ENCODE results near the gene CLIC3. TPM values are rescaled to one million over a fixed set of nuclear protein-coding genes. Genes with fewer than 3 reads are reported as not detected.
A peak's percentile ranks its signal among the peaks of the same experiment; 100 is the strongest.

CLIC3 gene
- polyA plus RNA-seq, 2 of the 4 experiments (the other 2 are of a cell fraction) = 0.61 to 6.4 TPM

DNA sequence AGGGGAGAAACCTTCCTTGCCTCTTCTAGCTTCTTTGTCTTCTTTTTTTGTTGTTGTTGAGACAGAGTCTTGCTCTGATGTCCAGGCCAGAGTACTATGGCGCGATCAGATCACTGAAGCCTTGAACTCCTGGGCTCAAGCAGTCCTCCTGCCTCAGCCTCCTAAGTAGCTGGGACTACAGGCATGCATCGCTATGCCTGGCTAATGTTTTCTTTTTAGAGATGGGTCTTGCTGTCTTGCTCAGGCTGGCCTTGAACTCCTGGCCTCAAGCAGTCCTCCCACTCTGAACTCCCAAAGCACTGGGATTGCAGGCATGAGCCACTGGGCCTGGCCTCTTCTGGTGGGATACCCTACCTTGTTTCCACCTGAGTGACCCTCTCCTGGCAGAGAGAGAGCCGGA, 7.5 kb downstream of the CLIC3 start:
- ChIA-PET CTCF (interaction anchor here (0.6 to 3.6 kb wide), 7 partner anchors 8 to 238 kb away, joined by 3 to 23 read pairs (median 3); partner anchors contain the start of gene ABCA2), POLR2A (no interaction called here)
- FAIRE-seq (no peak), ATAC-seq (no peak), DNase-seq (ENCODE audit: low read depth in 1 of 2, low spot score in 1 of 2) (no peak)
- H3K4me3 ChIP-seq = no peak overlapping the region
- peaks cover 3% of the 10 kb centered on the region; the same call in 1 of the 3 replicates for H3K9me3 ChIP-seq
- H3K4me1 ChIP-seq = peaks cover 25% of the 10 kb centered on the region; the same call in 2 of the 3 replicates
- WGBS (ENCODE audit: missing lambda C conversion rate) = 95% methylated on average over 4 of the region's 4 CpGs
- no peak overlapping the region for H3K4me2 ChIP-seq
- H3K27ac ChIP-seq = peak overlapping the region in 1 of 2 experiments; percentile 14; a peak in 1 of 6 replicates
- no peak for TF ChIP-seq FOSB (CRISPR knock-in tag; IDR thresholded peaks at IDR 0.05)
- no peak for TF ChIP-seq E2F6 (IDR thresholded peaks at IDR 0.05; ENCODE audit: borderline replicate concordance, low read depth)
- TF ChIP-seq ESRRA (IDR thresholded peaks at IDR 0.05; ENCODE audit: borderline replicate concordance, low read length) = no peak
- TF ChIP-seq RARB (CRISPR knock-in tag; IDR thresholded peaks at IDR 0.05) = no peak
- no peak for TF ChIP-seq CBX8 (IDR thresholded peaks at IDR 0.05)
- TF ChIP-seq NFE2L2 (conservative IDR thresholded peaks at IDR 0.05; ENCODE audit: low read length) = no peak
- no peak for TF ChIP-seq RFX5 (IDR thresholded peaks at IDR 0.05)
- TF ChIP-seq FOSL2 (IDR thresholded peaks at IDR 0.05) = no peak
- no peak for TF ChIP-seq FOSL2 (CRISPR knock-in tag; IDR thresholded peaks at IDR 0.05)
- no peak for TF ChIP-seq MAFK (IDR thresholded peaks at IDR 0.05; ENCODE audit: partially characterized antibody)
- TF ChIP-seq SREBF2 (IDR thresholded peaks at IDR 0.05) = no peak
- TF ChIP-seq FOXS1 (CRISPR knock-in tag; IDR thresholded peaks at IDR 0.05) = no peak
- no peak for TF ChIP-seq SMC3 (IDR thresholded peaks at IDR 0.05)
- TF ChIP-seq, protein P1, sequence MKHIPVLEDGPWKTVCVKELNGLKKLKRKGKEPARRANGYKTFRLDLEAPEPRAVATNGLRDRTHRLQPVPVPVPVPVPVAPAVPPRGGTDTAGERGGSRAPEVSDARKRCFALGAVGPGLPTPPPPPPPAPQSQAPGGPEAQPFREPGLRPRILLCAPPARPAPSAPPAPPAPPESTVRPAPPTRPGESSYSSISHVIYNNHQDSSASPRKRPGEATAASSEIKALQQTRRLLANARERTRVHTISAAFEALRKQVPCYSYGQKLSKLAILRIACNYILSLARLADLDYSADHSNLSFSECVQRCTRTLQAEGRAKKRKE (CRISPR knock-in tag; IDR thresholded peaks at IDR 0.05; ENCODE audit: low read depth) = no peak
- no peak for TF ChIP-seq POLR2A (IDR thresholded peaks at IDR 0.05; ENCODE audit: low read length)

GRCh38 chr9:136985853-136986252, 10.5 kb downstream of the CLIC3 start:
- POLR2A ChIA-PET = no interaction called here
- CTCF ChIA-PET = interaction anchor here (3.6 kb wide), 1 partner anchor 43 kb away, joined by 23 read pairs; the partner anchor contains the start of gene ABCA2
- Histone ChIP-seq H3K27ac (no peak overlapping the region), H3K9me3 (no peaks in the 10 kb centered on the region), H3K4me3 (no peak overlapping the region), H3K4me2 (no peak overlapping the region), H3K4me1 (peaks cover 10% of the 10 kb centered on the region; the same call in 1 of the 3 replicates)
- 93% methylated on average over 26 of the region's 33 CpGs for WGBS (ENCODE audit: missing lambda C conversion rate)
- TF ChIP-seq JUN (IDR thresholded peaks at IDR 0.05) (no peak), RAD21 (conservative IDR thresholded peaks at IDR 0.05 in 1 of 2, IDR thresholded peaks at IDR 0.05 in 1 of 2) (no peak), KDM5A (IDR thresholded peaks at IDR 0.05) (no peak), HDAC2 (IDR thresholded peaks at IDR 0.05) (no peak), CEBPB (IDR thresholded peaks at IDR 0.05) (no peak), FOSL2 (IDR thresholded peaks at IDR 0.05) (no peak), FOSL2 (CRISPR knock-in tag; IDR thresholded peaks at IDR 0.05) (no peak), POLR2A (IDR thresholded peaks at IDR 0.05; ENCODE audit: low read length) (no peak), NFE2L2 (conservative IDR thresholded peaks at IDR 0.05; ENCODE audit: low read length) (no peak), NR3C1 (IDR thresholded peaks at IDR 0.05) (no peak), MAFK (IDR thresholded peaks at IDR 0.05; ENCODE audit: partially characterized antibody) (no peak), NPAS2 (CRISPR knock-in tag; IDR thresholded peaks at IDR 0.05; ENCODE audit: borderline replicate concordance) (no peak), ZNF302 (CRISPR knock-in tag; IDR thresholded peaks at IDR 0.05) (no peak)
- TF ChIP-seq, protein P2, sequence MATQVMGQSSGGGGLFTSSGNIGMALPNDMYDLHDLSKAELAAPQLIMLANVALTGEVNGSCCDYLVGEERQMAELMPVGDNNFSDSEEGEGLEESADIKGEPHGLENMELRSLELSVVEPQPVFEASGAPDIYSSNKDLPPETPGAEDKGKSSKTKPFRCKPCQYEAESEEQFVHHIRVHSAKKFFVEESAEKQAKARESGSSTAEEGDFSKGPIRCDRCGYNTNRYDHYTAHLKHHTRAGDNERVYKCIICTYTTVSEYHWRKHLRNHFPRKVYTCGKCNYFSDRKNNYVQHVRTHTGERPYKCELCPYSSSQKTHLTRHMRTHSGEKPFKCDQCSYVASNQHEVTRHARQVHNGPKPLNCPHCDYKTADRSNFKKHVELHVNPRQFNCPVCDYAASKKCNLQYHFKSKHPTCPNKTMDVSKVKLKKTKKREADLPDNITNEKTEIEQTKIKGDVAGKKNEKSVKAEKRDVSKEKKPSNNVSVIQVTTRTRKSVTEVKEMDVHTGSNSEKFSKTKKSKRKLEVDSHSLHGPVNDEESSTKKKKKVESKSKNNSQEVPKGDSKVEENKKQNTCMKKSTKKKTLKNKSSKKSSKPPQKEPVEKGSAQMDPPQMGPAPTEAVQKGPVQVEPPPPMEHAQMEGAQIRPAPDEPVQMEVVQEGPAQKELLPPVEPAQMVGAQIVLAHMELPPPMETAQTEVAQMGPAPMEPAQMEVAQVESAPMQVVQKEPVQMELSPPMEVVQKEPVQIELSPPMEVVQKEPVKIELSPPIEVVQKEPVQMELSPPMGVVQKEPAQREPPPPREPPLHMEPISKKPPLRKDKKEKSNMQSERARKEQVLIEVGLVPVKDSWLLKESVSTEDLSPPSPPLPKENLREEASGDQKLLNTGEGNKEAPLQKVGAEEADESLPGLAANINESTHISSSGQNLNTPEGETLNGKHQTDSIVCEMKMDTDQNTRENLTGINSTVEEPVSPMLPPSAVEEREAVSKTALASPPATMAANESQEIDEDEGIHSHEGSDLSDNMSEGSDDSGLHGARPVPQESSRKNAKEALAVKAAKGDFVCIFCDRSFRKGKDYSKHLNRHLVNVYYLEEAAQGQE (IDR thresholded peaks at IDR 0.05) = no peak
- TF ChIP-seq, protein P3, sequence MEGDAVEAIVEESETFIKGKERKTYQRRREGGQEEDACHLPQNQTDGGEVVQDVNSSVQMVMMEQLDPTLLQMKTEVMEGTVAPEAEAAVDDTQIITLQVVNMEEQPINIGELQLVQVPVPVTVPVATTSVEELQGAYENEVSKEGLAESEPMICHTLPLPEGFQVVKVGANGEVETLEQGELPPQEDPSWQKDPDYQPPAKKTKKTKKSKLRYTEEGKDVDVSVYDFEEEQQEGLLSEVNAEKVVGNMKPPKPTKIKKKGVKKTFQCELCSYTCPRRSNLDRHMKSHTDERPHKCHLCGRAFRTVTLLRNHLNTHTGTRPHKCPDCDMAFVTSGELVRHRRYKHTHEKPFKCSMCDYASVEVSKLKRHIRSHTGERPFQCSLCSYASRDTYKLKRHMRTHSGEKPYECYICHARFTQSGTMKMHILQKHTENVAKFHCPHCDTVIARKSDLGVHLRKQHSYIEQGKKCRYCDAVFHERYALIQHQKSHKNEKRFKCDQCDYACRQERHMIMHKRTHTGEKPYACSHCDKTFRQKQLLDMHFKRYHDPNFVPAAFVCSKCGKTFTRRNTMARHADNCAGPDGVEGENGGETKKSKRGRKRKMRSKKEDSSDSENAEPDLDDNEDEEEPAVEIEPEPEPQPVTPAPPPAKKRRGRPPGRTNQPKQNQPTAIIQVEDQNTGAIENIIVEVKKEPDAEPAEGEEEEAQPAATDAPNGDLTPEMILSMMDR (IDR thresholded peaks at IDR 0.05) = no peak
- TF ChIP-seq, protein P4, sequence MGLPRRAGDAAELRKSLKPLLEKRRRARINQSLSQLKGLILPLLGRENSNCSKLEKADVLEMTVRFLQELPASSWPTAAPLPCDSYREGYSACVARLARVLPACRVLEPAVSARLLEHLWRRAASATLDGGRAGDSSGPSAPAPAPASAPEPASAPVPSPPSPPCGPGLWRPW (IDR thresholded peaks at IDR 0.05) = no peak
- ATAC-seq (no peak), DNase-seq (ENCODE audit: low read depth in 1 of 2, low spot score in 1 of 2) (no peak), FAIRE-seq (no peak)
